Eye (tissue), 1 donor: ENCODE measurements around the gene SOX6.
"Not testable (repeated sequence)": the region's sequence is repeated elsewhere in the genome, so short reads cannot be mapped to it uniquely, and the experiment has no call there.

ENCODE experiments used
- DNase-seq: peaks from one replicate; pipeline ENCODE4 v3.0.0-alpha.2; 2015

Gene SOX6

DNA sequence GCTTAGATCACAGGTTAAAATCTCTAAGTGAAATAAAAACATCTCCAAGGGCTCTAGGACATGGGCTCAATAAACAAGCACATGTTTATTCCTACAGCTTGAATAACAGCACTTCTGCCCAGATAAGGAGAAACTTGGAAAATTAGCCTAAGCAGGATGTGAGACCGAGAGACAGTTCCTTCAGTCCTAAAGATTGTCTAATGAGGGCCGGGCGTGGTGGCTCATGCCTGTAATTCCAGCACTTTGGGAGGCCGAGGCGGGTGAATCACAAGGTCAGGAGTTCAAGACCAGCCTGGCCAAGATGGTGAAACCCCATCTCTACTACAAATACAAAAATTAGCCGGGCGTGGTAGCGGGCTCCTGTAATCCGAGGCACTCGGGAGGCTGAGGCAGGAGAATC lies 327.2 kb downstream of the SOX6 start:
- not testable (repeated sequence) for DNase-seq

DNA sequence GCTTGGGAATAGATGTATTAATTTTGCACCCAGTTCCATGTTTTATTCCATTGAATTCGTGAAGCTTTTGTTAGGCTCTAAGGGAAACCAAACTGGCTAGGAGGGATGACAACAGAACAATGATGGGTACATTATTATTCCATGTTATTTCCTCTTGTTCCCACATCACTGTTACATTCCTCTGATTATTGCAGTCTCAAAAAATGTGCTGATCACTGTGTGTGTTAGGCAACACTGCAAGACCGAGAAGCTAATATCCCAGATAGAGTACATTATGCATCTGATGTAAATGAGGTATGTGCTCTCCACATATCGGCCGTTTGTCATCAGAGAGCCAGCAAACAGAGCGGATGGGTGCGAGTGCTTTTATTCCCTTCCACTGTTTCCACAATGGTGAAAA lies 327.9 kb downstream of the SOX6 start:
- no peak for DNase-seq

DNA sequence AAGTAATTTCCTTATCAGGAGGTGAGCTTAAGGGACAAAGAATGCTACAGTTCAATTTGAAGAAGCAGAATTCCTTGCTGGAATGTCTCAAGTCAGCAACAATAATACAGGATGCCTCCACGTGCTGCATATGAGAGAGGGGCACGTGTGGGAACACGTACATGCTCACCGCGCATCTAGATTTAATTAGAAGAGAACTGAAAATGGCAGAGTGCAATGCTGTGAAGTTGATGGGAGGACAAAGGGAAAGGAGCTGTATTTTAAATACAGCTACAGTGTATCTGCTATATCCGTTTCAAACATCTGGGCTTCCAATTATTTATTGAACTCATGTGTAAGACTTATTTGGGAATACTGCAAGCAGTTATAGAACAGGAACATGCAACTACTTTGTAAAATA lies 328.7 kb downstream of the SOX6 start:
- peak; percentile 72 for DNase-seq

DNA sequence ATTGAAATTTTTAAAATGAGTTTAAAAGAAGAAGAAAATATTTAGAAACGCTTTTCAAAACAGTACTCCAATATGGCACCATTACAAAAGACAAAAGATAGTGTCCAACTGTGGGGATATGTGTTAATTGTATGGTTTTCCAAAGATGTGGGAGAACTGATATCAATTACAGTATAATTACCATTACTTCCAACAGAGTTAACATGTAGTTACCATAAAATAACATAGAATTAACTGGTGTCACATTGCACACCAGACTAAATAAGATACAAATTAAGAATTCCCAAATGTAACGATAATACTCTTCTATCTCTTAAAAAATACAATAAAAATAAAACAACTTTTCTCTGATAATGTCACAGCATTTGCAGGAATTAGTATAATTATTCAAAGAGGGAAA lies 329.5 kb downstream of the SOX6 start:
- DNase-seq: no peak

DNA sequence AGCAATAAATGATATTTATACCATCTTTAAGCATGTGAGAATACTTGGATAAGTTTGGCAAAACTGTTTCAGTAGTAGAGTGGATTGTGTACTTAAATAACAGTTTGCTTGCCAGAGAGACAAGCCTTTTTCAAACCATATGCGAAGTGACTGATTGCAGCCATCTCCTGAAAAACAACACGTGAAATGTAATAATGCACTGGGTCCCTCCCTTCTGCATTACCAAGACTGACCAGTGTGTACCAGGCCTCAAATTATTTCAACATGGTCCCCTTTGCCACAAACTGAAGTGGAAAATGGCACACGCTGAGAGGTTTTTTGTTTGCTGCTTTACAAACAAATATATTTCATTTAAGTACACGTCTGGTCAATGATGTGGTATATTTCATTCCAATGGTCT lies 337.4 kb downstream of the SOX6 start:
- DNase-seq: no peak

DNA sequence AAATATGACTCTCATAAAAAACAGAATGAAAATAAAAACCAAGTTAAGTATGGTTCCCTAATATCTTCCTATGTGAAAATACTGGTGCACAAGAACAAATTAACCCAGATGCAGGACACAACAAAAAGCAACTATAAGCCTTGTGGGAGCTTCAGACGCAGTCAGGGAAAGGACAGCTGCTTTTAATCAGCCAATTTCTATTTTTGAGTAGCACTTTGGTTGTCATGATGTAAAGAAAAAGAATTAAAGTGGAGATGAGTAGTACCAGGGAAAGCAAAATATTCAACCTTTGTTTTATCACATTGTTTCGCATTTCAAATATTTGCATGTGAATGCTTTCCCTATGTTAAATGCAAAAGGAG lies 339.9 kb downstream of the SOX6 start:
- peak; percentile 60 for DNase-seq

DNA sequence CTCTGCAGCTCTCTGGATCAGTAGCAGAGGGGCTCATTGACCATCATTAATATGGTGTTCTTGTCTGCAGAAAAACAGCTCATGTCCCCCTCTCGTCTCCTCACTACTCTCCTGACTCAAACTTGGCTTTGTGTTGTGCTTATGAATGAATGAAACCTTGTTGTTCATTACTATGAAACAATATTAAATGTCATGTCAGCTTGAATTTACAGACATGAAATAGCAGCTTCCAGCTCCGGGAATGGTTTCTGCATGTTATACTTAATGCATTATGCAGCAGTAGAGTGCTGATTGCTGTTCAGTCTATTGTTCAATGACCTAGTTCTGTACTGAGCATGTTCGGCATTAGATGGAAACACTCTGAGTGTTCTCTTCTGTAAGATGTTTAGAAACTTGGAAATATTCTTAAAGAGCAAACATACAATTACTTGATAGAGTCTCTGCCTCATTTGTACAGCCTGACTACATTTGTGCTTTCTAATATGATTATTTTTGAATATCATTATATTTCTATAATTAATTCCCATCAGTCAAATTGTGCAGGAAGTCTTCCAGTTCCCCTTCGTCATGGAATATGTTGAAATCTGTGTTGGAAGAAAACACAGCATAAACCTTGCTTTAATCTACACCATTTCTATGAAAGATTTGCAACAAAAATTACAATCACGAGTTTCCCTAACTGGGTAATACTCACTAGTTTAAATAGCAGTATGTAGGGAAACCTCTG lies 340.4 kb downstream of the SOX6 start:
- peak; percentile 87 for DNase-seq

DNA sequence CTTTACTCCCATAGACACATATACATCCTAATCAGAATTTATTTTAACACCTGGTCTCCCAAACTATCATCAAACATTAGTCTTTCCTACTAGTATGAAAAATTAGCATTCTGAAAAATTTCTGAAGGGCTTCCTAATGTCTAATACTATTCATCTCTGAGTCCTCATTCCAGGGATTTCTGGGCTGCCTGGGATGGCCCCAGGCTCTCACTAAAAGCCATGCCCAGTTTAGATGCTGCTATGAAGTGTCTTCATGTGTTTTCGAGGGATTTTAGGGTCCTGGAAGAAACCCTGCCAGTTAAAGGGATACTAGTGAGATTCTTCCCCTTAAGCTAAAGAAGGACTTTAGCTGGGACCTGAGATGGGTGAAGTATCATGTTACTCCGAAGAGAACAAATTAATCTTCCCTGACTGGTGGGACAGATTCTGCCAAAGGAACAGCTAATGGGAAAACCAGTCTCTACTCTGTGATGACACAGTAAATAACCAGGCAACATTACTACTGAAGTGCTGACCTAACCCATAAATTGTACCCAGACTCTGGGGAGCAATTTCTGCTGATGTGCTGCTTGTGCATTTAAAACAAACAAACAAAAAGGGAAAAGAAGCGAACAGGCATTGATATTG lies 342.6 kb downstream of the SOX6 start:
- DNase-seq: no peak

DNA sequence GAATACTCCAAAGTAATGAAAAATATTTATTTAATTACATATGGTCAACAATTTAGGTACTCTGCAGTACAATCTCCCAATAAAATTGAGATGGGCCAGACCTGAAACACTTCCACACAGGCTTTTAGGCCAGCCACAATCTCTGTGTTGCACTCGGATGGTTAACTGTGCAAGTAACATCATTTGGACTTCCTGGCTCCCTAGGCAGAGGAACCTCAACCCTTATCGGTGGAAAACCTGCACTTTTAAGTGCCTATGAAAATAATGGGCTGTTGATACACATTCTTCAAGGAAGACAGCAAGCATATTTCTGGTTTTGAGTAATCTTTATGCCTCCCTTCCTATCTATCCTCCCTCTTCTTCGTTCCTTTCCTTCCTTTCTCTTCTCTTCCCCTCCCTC lies 343.1 kb downstream of the SOX6 start:
- DNase-seq: no peak

DNA sequence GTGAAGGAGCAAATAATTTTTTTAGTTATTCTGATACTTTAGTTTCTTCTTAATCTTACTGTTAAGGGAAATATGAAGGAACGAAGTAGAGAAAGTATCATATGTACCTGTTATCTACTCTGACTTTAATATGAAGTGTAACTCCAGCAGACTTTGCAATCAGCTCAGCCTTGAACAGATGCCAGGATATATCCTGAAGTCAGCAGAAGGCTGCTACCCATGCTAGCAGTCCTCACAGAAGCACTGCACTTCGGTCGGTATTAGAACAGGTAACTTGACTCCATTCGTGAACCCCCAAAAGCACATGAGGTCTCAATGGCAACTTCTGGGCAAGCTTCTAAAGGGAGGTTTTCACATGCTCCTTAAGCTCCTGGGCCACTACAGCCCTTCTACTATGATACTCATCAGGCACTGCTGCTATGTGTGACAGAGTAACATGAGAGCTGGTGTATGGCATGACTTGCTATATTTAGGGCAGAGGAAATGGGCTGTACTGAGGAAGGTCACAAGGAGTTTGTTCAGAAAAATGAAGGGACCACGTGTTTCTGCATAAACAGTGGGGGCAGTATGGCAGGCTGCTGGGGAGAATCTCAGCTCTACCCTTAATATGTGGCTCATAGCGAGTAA lies 344.1 kb downstream of the SOX6 start:
- DNase-seq: no peak

DNA sequence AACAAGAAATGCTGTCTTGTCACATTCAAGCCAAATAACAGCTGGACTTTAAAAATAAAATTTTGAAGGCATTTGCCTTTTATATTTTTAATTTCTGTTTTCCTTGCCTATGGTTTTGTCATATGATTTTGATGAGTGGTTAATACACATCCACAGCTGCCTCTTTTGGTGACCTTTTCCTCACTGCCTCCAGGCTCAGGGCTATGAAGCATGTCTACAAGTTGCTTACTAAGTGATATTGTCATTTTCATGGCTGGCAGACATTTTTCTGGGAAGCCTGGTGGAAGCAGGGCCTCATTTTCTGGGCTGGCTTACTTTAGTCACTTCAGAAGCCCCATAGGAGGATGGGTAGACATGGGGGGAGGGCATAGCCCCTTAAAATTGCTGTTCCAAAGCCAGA lies 344.9 kb downstream of the SOX6 start:
- no peak for DNase-seq

DNA sequence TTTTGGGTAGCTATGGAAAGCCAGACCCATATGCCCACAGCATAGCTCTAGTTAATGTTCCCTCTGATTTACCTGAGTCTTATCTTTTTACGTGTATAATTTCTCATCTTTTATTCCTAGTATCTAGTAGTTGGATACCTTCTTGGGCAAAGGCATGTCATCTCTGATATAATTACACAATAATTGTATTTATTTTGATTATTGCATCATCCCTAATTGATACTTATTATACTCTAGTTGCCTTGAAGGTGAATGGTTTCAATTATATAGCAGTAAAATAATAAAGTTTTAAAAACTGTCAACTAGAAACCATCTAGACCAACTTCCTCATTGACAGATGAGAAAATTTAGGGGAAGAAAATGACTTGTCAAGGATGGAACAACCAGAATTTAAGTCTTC lies 347.3 kb downstream of the SOX6 start:
- DNase-seq: no peak

DNA sequence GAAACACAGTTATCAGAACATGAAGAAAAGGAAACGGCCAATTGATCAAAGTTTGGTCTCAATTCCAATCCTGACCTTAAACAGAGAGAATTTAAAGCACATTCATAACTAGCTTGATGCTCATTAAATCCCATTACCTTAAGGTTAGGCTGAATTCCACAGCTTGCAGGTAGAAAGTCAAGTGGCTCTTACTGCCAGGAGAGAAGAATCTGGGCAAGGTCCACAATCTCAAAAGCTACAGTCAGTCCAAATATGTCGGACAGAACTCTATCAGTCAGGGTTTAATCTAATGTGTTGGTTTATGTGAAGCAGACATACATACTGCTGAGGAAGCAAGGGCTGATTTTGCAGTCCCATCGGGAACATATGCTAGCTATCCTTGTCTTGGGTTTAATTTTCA lies 348.8 kb downstream of the SOX6 start:
- no peak for DNase-seq

DNA sequence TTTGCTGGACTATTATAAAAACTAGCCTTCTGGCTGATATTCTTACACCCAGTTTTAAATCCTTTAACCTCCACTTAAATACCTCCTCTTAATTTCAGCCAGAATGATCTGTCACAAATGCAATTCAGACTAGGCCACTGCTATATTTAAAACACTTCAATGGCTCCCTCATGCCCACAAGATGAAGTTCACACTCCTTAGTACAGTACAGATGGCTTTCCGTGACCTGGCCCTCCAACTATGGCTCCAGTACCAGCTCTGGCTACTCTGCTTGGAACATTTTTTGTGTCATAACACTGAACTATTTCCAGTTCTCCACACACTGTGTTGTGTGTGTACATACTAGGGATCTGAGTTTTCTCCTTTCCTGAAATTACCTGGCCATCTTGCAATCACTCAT lies 353.4 kb downstream of the SOX6 start:
- DNase-seq: no peak

DNA sequence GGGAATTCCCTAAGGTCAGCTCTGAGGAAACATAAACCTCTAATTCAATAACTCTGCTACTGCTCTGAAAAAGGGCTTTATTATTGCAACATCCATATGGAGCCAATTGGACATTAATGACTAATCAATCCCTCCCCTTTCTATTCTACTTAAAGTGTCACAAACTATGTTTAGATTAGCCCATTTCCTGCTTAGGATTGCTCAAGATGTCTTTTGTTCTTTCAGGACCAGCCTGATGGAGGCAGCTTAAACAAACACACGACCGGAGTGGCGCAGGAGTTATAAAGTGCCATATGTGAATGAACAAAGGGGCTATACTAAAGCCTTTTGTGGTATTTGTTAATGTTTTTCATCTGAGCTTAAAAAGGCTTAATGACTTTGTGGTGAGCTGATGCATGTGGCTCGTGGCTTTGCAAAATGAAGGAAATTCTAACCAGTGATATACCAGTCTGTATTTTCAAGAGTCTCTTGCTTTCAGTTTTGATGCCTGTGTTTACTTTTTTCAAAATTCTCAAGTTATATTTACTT lies 354.4 kb downstream of the SOX6 start:
- DNase-seq: peak; percentile 61

DNA sequence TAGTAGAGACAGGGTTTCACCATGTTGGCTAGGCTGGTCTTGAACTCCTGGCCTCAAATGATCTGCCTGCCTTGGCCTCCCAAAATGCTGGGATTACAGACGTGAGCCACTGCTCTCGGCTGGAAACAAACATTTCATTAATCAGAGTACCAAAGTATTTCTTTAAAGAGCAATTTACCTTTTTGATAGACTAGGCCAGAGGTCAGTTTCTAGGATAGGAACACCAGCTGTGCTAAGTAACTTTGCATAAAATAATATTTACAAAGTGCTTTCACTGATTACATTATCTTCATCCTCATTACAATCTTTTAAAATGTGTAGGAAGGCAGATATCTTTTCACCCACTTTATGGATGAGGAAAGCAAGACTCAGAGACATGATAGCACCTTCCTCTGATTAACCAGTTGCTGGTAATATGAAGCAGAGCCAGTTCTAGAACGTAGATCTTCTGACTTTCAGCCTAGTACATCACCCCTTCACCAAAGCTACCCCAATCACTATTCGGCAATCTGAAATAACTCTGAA lies 355.2 kb downstream of the SOX6 start:
- no peak for DNase-seq

DNA sequence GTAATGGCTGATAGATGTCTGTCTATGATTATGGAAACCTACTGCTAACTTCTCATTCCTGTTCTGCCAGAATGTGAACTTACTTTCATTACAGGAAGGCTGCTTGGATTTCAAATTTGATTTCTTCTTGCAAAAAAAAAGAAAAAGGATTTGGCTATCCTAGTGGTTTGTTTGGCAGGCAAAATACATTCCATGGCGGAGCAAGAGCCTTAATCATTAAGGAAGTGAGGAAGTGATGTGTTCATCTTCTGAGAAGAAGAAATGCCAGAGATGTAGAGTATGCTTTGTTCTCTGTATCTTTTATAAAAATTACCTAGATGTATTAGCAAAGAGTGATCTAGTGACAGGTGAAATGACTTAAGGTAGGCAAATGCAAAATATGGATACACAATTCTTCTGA lies 356.3 kb downstream of the SOX6 start:
- DNase-seq: no peak

DNA sequence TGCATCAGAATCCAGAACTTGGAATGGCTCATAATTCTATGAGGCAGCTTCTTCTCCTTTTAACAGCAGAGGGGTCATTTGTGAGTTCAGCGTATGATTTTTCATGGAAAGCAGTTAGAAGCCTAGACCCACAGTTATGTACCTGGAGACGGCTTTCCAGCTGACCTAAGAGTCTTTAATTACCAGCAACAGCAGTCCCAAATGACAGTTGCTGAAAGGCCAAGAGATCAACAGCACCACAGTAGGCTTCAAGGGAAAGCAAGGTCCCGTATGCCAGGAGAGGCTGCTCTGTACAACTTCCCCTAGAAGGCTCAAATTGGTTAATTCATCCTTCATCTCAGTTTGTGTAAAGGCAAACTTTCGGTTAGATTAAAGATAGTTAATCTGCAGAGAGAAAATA lies 363.0 kb downstream of the SOX6 start:
- no peak for DNase-seq

DNA sequence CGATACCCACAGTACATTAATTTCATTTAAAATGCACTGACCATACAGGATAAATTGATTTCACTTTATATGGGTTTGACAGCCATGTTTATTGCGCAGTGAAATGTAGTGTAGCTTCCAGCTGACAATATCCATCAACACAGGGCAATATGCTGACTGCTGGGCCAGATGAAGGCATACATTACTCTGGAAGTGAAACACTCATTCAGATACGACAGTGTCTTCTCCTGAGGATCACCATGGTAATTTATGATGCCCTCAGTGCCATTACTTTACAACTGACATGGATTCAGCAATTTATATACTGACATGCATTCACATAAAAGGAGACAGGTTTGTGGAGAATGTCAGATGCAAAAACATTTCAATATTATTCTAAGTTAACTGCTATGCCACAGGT lies 365.1 kb downstream of the SOX6 start:
- no peak for DNase-seq

DNA sequence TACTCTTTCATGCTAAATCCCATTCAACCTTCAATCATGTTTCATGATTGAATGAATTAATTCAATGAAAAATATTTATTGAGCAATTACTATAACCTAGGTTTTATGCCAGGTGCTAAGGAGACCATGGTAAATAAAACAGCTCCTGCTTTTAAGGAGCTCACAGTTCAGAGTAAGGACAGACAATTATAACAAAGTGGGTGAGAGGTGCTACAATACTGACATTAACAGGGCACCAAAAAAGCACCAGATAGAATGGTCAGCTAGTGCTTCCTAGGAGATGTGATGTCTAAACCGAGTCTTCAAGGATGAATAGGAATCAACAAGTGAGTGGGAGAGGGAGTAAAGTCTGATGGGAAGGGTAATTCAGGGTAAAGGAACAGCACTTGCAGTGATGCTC lies 366.7 kb downstream of the SOX6 start:
- no peak for DNase-seq

DNA sequence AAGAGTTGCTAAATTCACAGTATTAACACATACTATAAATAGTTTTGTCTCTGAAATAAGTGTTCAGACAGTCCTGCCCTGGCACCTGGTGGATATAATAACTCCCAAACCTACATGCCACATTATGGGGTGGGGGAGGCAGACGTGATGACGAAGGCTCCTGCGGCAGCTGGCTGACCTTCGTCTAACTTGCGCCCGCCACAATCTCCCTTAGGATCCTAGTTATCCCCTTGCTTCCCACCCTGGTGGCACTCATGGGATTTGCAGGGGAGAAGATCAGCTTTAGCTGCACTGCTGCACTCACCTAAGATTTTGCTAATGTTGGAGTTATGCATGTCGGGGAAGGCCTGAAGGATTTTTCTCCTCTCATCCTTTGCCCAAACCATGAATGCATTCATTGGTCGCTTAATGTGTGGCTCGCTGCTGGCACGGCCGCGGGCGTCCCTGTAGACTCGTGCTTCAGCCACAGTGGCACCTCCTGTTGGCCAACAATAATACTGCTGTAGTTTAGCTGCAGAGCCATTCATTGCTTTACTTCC lies 367.6 kb downstream of the SOX6 start:
- no peak for DNase-seq

DNA sequence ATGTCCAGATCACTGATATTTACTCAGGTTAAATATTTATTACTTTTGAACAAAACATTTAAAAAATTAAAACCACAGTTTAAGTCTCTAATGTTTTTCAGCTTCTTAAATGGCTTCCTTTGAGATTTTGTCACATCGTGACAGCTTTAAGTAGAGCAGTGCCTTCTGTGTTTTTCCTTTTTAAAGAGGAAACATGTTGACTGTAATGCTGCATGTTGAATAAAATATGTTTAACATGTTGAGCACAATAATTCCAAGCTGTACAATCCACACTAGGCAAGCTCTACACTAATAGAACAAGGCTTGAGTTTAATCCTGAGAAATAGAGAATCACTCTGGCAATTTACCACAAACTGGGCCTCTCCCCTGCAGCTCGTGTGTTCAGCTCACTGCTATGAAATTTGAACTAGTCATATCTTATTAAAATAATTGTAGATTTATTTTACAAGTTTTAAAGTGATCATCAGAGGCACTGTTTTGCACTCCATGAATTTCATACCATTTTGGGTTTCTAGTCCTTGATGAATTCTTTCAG lies 368.3 kb downstream of the SOX6 start:
- no peak for DNase-seq

DNA sequence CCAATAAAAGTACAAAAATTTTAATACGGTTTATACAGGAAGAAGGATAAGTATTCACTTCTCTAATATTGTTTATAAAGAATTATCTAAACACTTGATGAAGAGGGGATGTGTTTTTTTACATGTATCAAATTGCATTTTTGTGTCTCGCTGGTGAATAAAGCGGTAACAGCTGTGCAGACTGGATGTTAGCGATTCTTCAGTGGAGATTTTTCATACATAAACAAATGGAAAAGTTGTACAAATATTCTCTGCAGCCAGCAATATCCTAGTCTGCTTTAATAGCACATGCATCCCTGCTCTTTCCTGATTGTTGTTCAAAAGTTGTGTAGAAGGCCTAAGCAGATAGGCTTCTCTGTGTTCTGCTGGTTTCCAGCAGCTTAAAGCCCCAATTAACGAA lies 369.3 kb downstream of the SOX6 start:
- no peak for DNase-seq

DNA sequence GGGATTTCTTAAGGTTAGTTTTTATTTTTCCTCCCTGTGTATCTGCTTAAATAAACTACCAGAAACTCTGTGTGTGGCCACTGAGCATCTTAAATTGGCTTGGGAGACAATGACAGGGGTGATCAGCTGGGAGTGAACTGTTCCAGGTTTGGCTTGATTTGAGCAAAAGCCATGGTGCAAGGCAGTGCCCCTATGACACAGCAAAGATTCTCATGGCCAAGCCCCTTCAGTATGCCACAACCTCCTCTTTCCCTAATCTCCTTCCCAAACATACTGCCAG lies 370.5 kb downstream of the SOX6 start:
- no peak for DNase-seq
